OCI-LY7 (cell line): ENCODE results near the gene SH3BP5L.
"Not testable (repeated sequence)": the region's sequence is repeated elsewhere in the genome, so short reads cannot be mapped to it uniquely, and the experiment has no call there.

ENCODE experiments used
- EZH2phosphoT487 ChIP-seq: fragments of 200-600 bp; sonication (generic); IDR thresholded peaks from 2 replicates; pipeline ENCODE4 v1.6.1; 2018; ENCODE audit warnings: low read depth, borderline replicate concordance, mild to moderate bottlenecking, mixed run types, antibody characterized with exemption, low read length, moderate library complexity, mixed read lengths
- TF ChIP-seq, protein P1 (sequence below): fragments of 200-600 bp; sonication (generic); conservative IDR thresholded peaks from 2 replicates; pipeline ENCODE4 v1.5.1; 2014; ENCODE audit warnings: mild to moderate bottlenecking, antibody characterized with exemption, low read length, moderate library complexity, mixed read lengths

DNA sequence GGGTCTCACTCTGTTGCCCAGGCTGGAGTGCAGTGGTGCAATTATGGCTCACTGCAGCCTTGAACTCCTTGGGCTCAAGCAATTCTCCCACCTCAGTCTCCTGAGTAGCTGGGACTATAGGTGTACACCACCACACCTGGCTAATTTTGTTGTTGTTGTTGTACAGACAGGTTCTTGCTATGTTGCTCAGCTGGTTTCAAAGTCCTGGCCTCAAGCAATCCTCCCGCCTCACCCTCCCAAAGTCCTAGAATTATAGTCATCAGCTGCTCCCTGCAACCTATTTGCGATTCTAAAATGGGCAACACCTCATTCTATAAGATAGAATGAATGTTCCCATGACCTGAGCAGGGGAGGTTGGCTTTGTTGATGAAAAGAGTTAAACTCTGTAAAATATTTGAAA, 36.4 kb downstream of the SH3BP5L start:
- TF ChIP-seq, protein P1, sequence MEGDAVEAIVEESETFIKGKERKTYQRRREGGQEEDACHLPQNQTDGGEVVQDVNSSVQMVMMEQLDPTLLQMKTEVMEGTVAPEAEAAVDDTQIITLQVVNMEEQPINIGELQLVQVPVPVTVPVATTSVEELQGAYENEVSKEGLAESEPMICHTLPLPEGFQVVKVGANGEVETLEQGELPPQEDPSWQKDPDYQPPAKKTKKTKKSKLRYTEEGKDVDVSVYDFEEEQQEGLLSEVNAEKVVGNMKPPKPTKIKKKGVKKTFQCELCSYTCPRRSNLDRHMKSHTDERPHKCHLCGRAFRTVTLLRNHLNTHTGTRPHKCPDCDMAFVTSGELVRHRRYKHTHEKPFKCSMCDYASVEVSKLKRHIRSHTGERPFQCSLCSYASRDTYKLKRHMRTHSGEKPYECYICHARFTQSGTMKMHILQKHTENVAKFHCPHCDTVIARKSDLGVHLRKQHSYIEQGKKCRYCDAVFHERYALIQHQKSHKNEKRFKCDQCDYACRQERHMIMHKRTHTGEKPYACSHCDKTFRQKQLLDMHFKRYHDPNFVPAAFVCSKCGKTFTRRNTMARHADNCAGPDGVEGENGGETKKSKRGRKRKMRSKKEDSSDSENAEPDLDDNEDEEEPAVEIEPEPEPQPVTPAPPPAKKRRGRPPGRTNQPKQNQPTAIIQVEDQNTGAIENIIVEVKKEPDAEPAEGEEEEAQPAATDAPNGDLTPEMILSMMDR, result not testable (repeated sequence)
- TF ChIP-seq EZH2phosphoT487, result not testable (repeated sequence)
